22Rv1 (cell line): ENCODE data around the gene ZMAT5.

Experiments used
- ZFX ChIP-seq: fragments of 450-650 bp; IDR thresholded peaks from 2 replicates; pipeline ENCODE4 v1.6.1; 2017; ENCODE audit warnings: antibody characterized with exemption, borderline replicate concordance
- TF ChIP-seq, protein P1 (sequence below): fragments of 450-650 bp; IDR thresholded peaks from 2 replicates; pipeline ENCODE4 v1.5.1; 2017; ENCODE audit warnings: mild to moderate bottlenecking

DNA sequence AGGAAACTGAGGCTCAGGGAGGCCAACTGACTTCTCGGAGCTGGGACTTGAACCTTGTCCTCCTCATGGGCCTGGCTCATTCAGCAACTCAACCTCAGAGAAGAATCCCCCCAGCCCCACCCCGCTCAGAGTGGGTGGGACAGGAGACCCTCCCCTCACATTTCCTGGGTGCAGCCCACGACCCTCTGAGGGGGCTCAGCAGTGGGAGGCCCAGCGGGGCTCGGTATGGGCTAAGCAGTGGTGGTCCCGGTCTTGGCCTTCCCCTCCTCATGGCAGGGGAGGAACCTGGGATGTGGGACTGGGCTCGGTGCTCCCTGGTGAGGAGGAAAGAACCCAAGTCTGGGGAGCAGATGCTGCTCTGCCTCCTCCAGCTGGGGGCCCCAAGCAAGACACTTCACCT lies 61.2 kb downstream of the ZMAT5 start:
- TF ChIP-seq, protein P1, sequence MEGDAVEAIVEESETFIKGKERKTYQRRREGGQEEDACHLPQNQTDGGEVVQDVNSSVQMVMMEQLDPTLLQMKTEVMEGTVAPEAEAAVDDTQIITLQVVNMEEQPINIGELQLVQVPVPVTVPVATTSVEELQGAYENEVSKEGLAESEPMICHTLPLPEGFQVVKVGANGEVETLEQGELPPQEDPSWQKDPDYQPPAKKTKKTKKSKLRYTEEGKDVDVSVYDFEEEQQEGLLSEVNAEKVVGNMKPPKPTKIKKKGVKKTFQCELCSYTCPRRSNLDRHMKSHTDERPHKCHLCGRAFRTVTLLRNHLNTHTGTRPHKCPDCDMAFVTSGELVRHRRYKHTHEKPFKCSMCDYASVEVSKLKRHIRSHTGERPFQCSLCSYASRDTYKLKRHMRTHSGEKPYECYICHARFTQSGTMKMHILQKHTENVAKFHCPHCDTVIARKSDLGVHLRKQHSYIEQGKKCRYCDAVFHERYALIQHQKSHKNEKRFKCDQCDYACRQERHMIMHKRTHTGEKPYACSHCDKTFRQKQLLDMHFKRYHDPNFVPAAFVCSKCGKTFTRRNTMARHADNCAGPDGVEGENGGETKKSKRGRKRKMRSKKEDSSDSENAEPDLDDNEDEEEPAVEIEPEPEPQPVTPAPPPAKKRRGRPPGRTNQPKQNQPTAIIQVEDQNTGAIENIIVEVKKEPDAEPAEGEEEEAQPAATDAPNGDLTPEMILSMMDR: no peak
- TF ChIP-seq ZFX: no peak
